MCF 10A (cell line): ENCODE measurements around the gene RAB37. TPM values are rescaled to one million over a fixed set of nuclear protein-coding genes. Genes with fewer than 3 reads are reported as not detected.

ENCODE experiments used
- BruUV-seq: library from RNA; stranded (reverse); fragments of 400-500 nt; replicated peaks from 2 replicates; lab custom pipeline; 2021; lab: Mats Ljungman, UMichigan
- CTCF ChIA-PET: fragments of 300-600 bp; sonication (Branson Sonifier 250); formaldehyde crosslinking; extraction: SDS; loops from one replicate; lab custom pipeline; 2021; ENCODE audit warnings: antibody characterized with exemption, inconsistent platforms; lab: Yijun Ruan, JAX
- POLR2A ChIA-PET: fragments of 300-600, 350-650 bp; sonication (Branson Sonifier 250); formaldehyde crosslinking; extraction: SDS; loops from one replicate; lab custom pipeline; 2020; ENCODE audit warnings: antibody characterized with exemption, inconsistent platforms; lab: Yijun Ruan, JAX
- DNase-seq: peaks from one replicate; pipeline ENCODE4 v3.0.0-alpha.2; 2018; ENCODE audit not compliant: unreplicated experiment
- H3K27ac Mint-ChIP-seq: one replicate; pipeline ENCODE4 v1.8.0; 2022; ENCODE audit warnings: mild to moderate bottlenecking, low read depth, mixed read lengths; ENCODE audit not compliant: unreplicated experiment
- H3K27me3 Mint-ChIP-seq: one replicate; pipeline ENCODE4 v1.8.0; 2022; ENCODE audit warnings: mixed read lengths; ENCODE audit not compliant: insufficient read depth, unreplicated experiment
- H3K36me3 Mint-ChIP-seq: one replicate; pipeline ENCODE4 v1.8.0; 2022; ENCODE audit warnings: mild to moderate bottlenecking, moderate library complexity, mixed read lengths; ENCODE audit not compliant: insufficient read depth, unreplicated experiment
- H3K4me1 Mint-ChIP-seq: one replicate; pipeline ENCODE4 v1.8.0; 2022; ENCODE audit warnings: mixed read lengths; ENCODE audit not compliant: insufficient read depth, unreplicated experiment
- H3K4me3 Mint-ChIP-seq: one replicate; pipeline ENCODE4 v1.8.0; 2022; ENCODE audit warnings: mild to moderate bottlenecking, moderate library complexity, mixed read lengths; ENCODE audit not compliant: unreplicated experiment
- H3K9me3 Mint-ChIP-seq: one replicate; pipeline ENCODE4 v1.8.0; 2022; ENCODE audit warnings: mixed read lengths; ENCODE audit not compliant: unreplicated experiment
- CTCF ChIP-seq: fragments of 200-600 bp; IDR thresholded peaks from one replicate; pipeline ENCODE4 v1.8.0; 2022; ENCODE audit warnings: antibody characterized with exemption, mild to moderate bottlenecking; ENCODE audit not compliant: unreplicated experiment
- intact Hi-C: fragments of 100-400 bp; cut with micrococcal nuclease; formaldehyde crosslinking; loops from 2 replicates; pipeline ENCODE4 v1.14.1; 2022
- total RNA-seq: library from RNA; stranded (reverse); gene quantifications from 2 replicates; pipeline ENCODE4 v1.2.3, GENCODE V29; 2022

RAB37 gene
- total RNA-seq, 1 experiment from 2014 or later = not detected

- TF ChIP-seq CTCF = no peak
- intact Hi-C loops = no loop called here
- peaks cover 22% of the 10 kb centered on the region for H3K4me1 Mint-ChIP-seq
- peaks cover 4% of the 10 kb centered on the region for H3K36me3 Mint-ChIP-seq
- DNase-seq = no peak
- no peak overlapping the region for H3K4me3 Mint-ChIP-seq
- H3K27ac Mint-ChIP-seq = no peak overlapping the region
- ChIA-PET CTCF (interaction anchor here (0.6 to 7.8 kb wide), 4 partner anchors 9 to 267 kb away, joined by 4 to 60 read pairs (median 20); no protein-coding TSS in a partner anchor), POLR2A (interaction anchor here (0.7 to 4.7 kb wide), 2 partner anchors 12 to 443 kb away, joined by 3 to 29 read pairs; partner anchors contain the start of gene NUP85)
- H3K9me3 Mint-ChIP-seq = no peaks in the 10 kb centered on the region
- no peaks in the 10 kb centered on the region for H3K27me3 Mint-ChIP-seq
- BruUV-seq = no TSS peak
These were observed 24.9 kb downstream of the RAB37 start for GRCh38 chr17:74761931-74762330.

GRCh38 chr17:74763565-74764387 lies 26.7 kb downstream of the RAB37 start:
- Mint-ChIP-seq H3K27ac (no peak overlapping the region), H3K4me3 (no peak overlapping the region), H3K9me3 (no peaks in the 10 kb centered on the region), H3K27me3 (no peaks in the 10 kb centered on the region), H3K4me1 (peaks cover 13% of the 10 kb centered on the region), H3K36me3 (peaks cover 13% of the 10 kb centered on the region)
- DNase-seq = no peak
- no peak for TF ChIP-seq CTCF
- BruUV-seq = no TSS peak
- CTCF ChIA-PET = interaction anchor here (0.6 to 4.6 kb wide), 4 partner anchors 8 to 101 kb away, joined by 3 to 35 read pairs (median 4); no protein-coding TSS in a partner anchor
- intact Hi-C loops = no loop called here
- POLR2A ChIA-PET = interaction anchor here (0.9 kb wide), 1 partner anchor 14 kb away, joined by 3 read pairs; no protein-coding TSS in a partner anchor

GRCh38 chr17:74764751-74765286 lies 27.8 kb downstream of the RAB37 start:
- no TSS peak for BruUV-seq
- H3K36me3 Mint-ChIP-seq = peaks cover 23% of the 10 kb centered on the region

More at GRCh38 chr17:74764751-74765286, 27.8 kb downstream of the RAB37 start:
- CTCF ChIA-PET = interaction anchor here (0.9 to 1.1 kb wide), 2 partner anchors 9 to 100 kb away, joined by 3 read pairs; no protein-coding TSS in a partner anchor
- TF ChIP-seq CTCF = no peak
- Mint-ChIP-seq H3K9me3 (no peaks in the 10 kb centered on the region), H3K27me3 (no peaks in the 10 kb centered on the region), H3K27ac (no peak overlapping the region), H3K4me3 (no peak overlapping the region), H3K4me1 (peaks cover 9% of the 10 kb centered on the region)
- DNase-seq = no peak
- intact Hi-C loops = no loop called here
- POLR2A ChIA-PET = no interaction called here
